GM23338 (cell line): ENCODE data around the gene CECR2. TPM values are rescaled to one million over a fixed set of nuclear protein-coding genes. Genes with fewer than 3 reads are reported as not detected.

Experiments
- ATAC-seq: fragments of 200-7000 bp; cut with Tn5 transposase; 3 replicates; pipeline ENCODE4 v1.9.1; 2020
- DNase-seq: peaks from one replicate; pipeline ENCODE4 v3.0.0-alpha.2; 2015; ENCODE audit warnings: low spot score
- H2AFZ ChIP-seq: fragments of 200-600 bp; sonication (generic); 2 replicates; pipeline ENCODE4 v1.8.0; 2016; ENCODE audit warnings: antibody characterized with exemption, mild to moderate bottlenecking, moderate library complexity
- H3F3A ChIP-seq: fragments of 200-600 bp; sonication (generic); replicated peaks from 2 replicates; pipeline ENCODE4 v1.8.0; 2017; ENCODE audit warnings: antibody characterized with exemption, mixed run types, low read depth
- H3K27ac ChIP-seq: fragments of 200-600 bp; sonication (generic); 2 replicates; pipeline ENCODE4 v1.6.1; 2016; ENCODE audit warnings: low read depth
- H3K27me3 ChIP-seq: fragments of 200-600 bp; sonication (generic); 2 replicates; pipeline ENCODE4 v1.8.0; 2016; ENCODE audit warnings: mild to moderate bottlenecking, mixed run types, moderate library complexity; ENCODE audit not compliant: insufficient read depth
- H3K36me3 ChIP-seq: fragments of 200-600 bp; sonication (generic); 2 replicates; pipeline ENCODE4 v1.8.0; 2016; ENCODE audit warnings: mild to moderate bottlenecking; ENCODE audit not compliant: insufficient read depth
- H3K4me1 ChIP-seq: fragments of 200-600 bp; sonication (generic); 2 replicates; pipeline ENCODE4 v1.8.0; 2016; ENCODE audit warnings: mild to moderate bottlenecking, moderate library complexity; ENCODE audit not compliant: insufficient read depth
- H3K4me2 ChIP-seq: fragments of 200-600 bp; sonication (generic); 2 replicates; pipeline ENCODE4 v1.7.1; 2017; ENCODE audit warnings: mixed run types
- H3K4me3 ChIP-seq: fragments of 200-600 bp; sonication (generic); 2 replicates; pipeline ENCODE4 v1.6.1; 2016; ENCODE audit warnings: mixed run types
- H3K79me2 ChIP-seq: fragments of 200-600 bp; sonication (generic); replicated peaks from 2 replicates; pipeline ENCODE4 v1.8.0; 2017; ENCODE audit warnings: mild to moderate bottlenecking; ENCODE audit not compliant: insufficient read depth
- H3K9me2 ChIP-seq: fragments of 200-600 bp; sonication (generic); 2 replicates; pipeline ENCODE4 v1.8.0; 2017; ENCODE audit not compliant: insufficient read depth
- H4K20me1 ChIP-seq: fragments of 200-600 bp; sonication (generic); replicated peaks from 2 replicates; pipeline ENCODE4 v1.8.0; 2017; ENCODE audit warnings: mild to moderate bottlenecking; ENCODE audit not compliant: insufficient read depth
- H3K27ac Mint-ChIP-seq: 2 replicates; pipeline ENCODE4 v1.8.0; 2020; ENCODE audit warnings: inconsistent platforms, mild to moderate bottlenecking, moderate library complexity, mixed read lengths
- H3K27me3 Mint-ChIP-seq: 3 replicates; pipeline ENCODE4 v1.8.0; 2022; ENCODE audit warnings: low read depth, mild to moderate bottlenecking, moderate library complexity, mixed read lengths, inconsistent platforms; ENCODE audit not compliant: insufficient read depth, poor library complexity
- H3K36me3 Mint-ChIP-seq: 3 replicates; pipeline ENCODE4 v1.8.0; 2021; ENCODE audit warnings: low read depth, mild to moderate bottlenecking, inconsistent platforms, moderate library complexity, mixed read lengths
- H3K4me1 Mint-ChIP-seq: 3 replicates; pipeline ENCODE4 v1.8.0; 2020; ENCODE audit warnings: mild to moderate bottlenecking, inconsistent platforms, mixed read lengths
- H3K4me3 Mint-ChIP-seq: 3 replicates; pipeline ENCODE4 v1.8.0; 2021; ENCODE audit warnings: moderate library complexity, mild to moderate bottlenecking, inconsistent platforms, mixed read lengths
- H3K9me3 Mint-ChIP-seq: 3 replicates; pipeline ENCODE4 v1.8.0; 2020; ENCODE audit warnings: moderate library complexity, mild to moderate bottlenecking, inconsistent platforms, mixed read lengths
- EZH2phosphoT487 ChIP-seq: fragments of 200-600 bp; sonication (generic); IDR thresholded peaks from one replicate; pipeline ENCODE4 v1.8.1; 2018; ENCODE audit warnings: antibody characterized with exemption; ENCODE audit not compliant: unreplicated experiment
- STAT1 ChIP-seq: IDR thresholded peaks from one replicate; pipeline ENCODE4 v1.6.1; 2016; ENCODE audit warnings: antibody characterized with exemption; ENCODE audit not compliant: unreplicated experiment
- ZNF114 ChIP-seq: fragments of 250-450 bp; sonication (Bioruptor Pico); IDR thresholded peaks from 2 replicates; pipeline ENCODE4 v1.5.0; 2020; ENCODE audit warnings: mild to moderate bottlenecking, moderate library complexity
- polyA plus RNA-seq: library from polyadenylated mRNA; unstranded; fragments of >200 nt; fragmentation: Nextera tagmentation; extraction: Ambion mirVana; gene quantifications from 2 replicates; pipeline ENCODE4 v1.2.1, GENCODE V29; 2016
- total RNA-seq: library from RNA; depleted of rRNA; stranded (reverse); fragments of >200 nt; shearing (Covaris generic); gene quantifications from 2 replicates; pipeline ENCODE4 v1.2.3, GENCODE V29; 2014
- TF ChIP-seq, protein P1 (sequence below), 2 experiments: fragments of 200-600 bp in 1 of 2; sonication (generic) in 1 of 2; conservative IDR thresholded peaks; 2 replicates each; pipeline versions ENCODE4 v1.5.1 to v1.6.1; 2016 to 2017; ENCODE audit warnings: antibody characterized with exemption in 2 of 2, low read depth in 2 of 2, mild to moderate bottlenecking in 2 of 2, moderate library complexity in 1 of 2
- TF ChIP-seq, protein P2 (sequence below): IDR thresholded peaks from 2 replicates; pipeline ENCODE4 v1.6.1; 2016; ENCODE audit warnings: antibody characterized with exemption
- TF ChIP-seq, protein P3 (sequence below): fragments of 250-450 bp; sonication (Bioruptor Pico); IDR thresholded peaks from 2 replicates; pipeline ENCODE4 v1.5.0; 2020; ENCODE audit warnings: mild to moderate bottlenecking, moderate library complexity
- TF ChIP-seq, protein P4 (sequence below): IDR thresholded peaks from one replicate; pipeline ENCODE4 v1.6.1; 2018; ENCODE audit warnings: antibody characterized with exemption; ENCODE audit not compliant: unreplicated experiment

CECR2 gene
- total and polyA plus RNA-seq, 2 experiments from 2014 or later, result 18.4 to 110 TPM

DNA sequence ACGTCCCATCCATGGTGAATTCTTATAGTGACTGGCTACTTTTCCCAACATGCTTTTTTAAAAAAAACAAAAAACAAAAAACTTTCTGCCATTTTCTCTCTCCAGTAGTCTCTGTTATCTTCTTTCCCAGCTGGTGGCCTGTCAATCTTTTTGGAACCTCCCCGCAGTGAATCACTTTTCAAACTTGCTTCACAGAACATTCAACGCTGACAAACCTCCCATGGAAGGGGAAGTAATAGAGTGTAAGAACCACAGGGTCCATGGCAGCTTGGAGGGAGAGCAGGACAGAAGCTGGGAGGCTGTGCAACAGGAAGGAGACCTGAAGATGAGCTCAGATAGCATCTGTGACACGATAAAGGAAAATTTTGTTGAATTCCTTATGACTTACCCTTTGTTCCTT is 9.8 kb upstream of the CECR2 start:
- no peaks in the 10 kb centered on the region for H3K79me2 ChIP-seq
- Mint-ChIP-seq H3K4me3 (no peak overlapping the region), H3K4me1 (peaks cover 2% of the 10 kb centered on the region; the same call in 1 of the 3 replicates), H3K27me3 (no peaks in the 10 kb centered on the region), H3K9me3 (no peaks in the 10 kb centered on the region; the same call in 2 of the 3 replicates), H3K36me3 (no peaks in the 10 kb centered on the region), H3K27ac (no peak overlapping the region)
- H3K27ac ChIP-seq, result 0 out of 2 replicates have a peak overlapping the region, but pooled peaks have one; percentile 12
- no peaks in the 10 kb centered on the region for H4K20me1 ChIP-seq
- peak overlapping the region; percentile 91 for H2AFZ ChIP-seq
- ATAC-seq (no peak), DNase-seq (no peak)
- H3K36me3 ChIP-seq, result no peaks in the 10 kb centered on the region
- TF ChIP-seq EZH2phosphoT487 (no peak), ZNF114 (no peak), STAT1 (no peak)
- TF ChIP-seq, protein P1, sequence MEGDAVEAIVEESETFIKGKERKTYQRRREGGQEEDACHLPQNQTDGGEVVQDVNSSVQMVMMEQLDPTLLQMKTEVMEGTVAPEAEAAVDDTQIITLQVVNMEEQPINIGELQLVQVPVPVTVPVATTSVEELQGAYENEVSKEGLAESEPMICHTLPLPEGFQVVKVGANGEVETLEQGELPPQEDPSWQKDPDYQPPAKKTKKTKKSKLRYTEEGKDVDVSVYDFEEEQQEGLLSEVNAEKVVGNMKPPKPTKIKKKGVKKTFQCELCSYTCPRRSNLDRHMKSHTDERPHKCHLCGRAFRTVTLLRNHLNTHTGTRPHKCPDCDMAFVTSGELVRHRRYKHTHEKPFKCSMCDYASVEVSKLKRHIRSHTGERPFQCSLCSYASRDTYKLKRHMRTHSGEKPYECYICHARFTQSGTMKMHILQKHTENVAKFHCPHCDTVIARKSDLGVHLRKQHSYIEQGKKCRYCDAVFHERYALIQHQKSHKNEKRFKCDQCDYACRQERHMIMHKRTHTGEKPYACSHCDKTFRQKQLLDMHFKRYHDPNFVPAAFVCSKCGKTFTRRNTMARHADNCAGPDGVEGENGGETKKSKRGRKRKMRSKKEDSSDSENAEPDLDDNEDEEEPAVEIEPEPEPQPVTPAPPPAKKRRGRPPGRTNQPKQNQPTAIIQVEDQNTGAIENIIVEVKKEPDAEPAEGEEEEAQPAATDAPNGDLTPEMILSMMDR (conservative IDR thresholded peaks at IDR 0.05; ENCODE audit: low read depth in 2 of 2), result no peak
- TF ChIP-seq, protein P2, sequence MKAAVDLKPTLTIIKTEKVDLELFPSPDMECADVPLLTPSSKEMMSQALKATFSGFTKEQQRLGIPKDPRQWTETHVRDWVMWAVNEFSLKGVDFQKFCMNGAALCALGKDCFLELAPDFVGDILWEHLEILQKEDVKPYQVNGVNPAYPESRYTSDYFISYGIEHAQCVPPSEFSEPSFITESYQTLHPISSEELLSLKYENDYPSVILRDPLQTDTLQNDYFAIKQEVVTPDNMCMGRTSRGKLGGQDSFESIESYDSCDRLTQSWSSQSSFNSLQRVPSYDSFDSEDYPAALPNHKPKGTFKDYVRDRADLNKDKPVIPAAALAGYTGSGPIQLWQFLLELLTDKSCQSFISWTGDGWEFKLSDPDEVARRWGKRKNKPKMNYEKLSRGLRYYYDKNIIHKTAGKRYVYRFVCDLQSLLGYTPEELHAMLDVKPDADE, result no peak
- H3K4me1 ChIP-seq, result no peaks in the 10 kb centered on the region
- no peak overlapping the region for H3K4me2 ChIP-seq
- H3K9me2 ChIP-seq, result no peaks in the 10 kb centered on the region
- H3K4me3 ChIP-seq, result no peak overlapping the region
- no peaks in the 10 kb centered on the region for H3F3A ChIP-seq
- H3K27me3 ChIP-seq, result no peaks in the 10 kb centered on the region

DNA sequence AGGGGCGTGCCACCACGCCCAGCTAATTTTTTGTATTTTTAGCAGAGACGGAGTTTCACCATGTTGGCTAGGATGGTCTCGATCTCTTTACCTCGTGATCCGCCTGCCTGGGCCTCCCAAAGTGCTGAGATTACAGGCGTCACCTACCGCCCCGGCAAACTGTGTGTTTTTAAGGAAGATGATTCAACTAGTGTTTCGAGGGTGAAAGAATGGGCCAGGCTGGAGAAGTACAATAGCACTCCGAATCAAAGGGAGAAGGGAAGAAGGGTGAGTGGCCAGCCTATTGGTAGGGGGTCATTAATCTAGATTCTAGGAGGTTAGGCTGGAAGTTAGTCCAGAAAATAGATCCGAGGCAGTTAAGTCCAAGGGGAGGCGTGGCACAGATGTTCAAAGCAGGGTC is 2.9 kb upstream of the CECR2 start:
- Histone ChIP-seq H3K36me3 (no peaks in the 10 kb centered on the region), H3K79me2 (peaks cover 34% of the 10 kb centered on the region), H3K27me3 (no peaks in the 10 kb centered on the region), H4K20me1 (peaks cover 2% of the 10 kb centered on the region; the same call in 1 of the 2 replicates), H3K4me3 (peak overlapping the region; percentile 68), H3K4me1 (peaks cover 22% of the 10 kb centered on the region), H3K27ac (peak overlapping the region; percentile 82), H3K9me2 (no peaks in the 10 kb centered on the region), H3F3A (peaks cover 19% of the 10 kb centered on the region), H3K4me2 (peak overlapping the region; percentile 84), H2AFZ (0 out of 2 replicates have a peak overlapping the region, but pooled peaks have one; percentile 21)
- H3K36me3 Mint-ChIP-seq, result peaks cover 3% of the 10 kb centered on the region; the same call in 1 of the 3 replicates
- peaks cover 7% of the 10 kb centered on the region for H3K27me3 Mint-ChIP-seq
- no peak for DNase-seq
- no peak for ATAC-seq
- peak overlapping the region; percentile 67 for H3K27ac Mint-ChIP-seq
- peaks cover 18% of the 10 kb centered on the region for H3K4me1 Mint-ChIP-seq
- peak overlapping the region; percentile 76; the same call in 2 of the 3 replicates for H3K4me3 Mint-ChIP-seq
- no peaks in the 10 kb centered on the region for H3K9me3 Mint-ChIP-seq
- TF ChIP-seq, protein P3, sequence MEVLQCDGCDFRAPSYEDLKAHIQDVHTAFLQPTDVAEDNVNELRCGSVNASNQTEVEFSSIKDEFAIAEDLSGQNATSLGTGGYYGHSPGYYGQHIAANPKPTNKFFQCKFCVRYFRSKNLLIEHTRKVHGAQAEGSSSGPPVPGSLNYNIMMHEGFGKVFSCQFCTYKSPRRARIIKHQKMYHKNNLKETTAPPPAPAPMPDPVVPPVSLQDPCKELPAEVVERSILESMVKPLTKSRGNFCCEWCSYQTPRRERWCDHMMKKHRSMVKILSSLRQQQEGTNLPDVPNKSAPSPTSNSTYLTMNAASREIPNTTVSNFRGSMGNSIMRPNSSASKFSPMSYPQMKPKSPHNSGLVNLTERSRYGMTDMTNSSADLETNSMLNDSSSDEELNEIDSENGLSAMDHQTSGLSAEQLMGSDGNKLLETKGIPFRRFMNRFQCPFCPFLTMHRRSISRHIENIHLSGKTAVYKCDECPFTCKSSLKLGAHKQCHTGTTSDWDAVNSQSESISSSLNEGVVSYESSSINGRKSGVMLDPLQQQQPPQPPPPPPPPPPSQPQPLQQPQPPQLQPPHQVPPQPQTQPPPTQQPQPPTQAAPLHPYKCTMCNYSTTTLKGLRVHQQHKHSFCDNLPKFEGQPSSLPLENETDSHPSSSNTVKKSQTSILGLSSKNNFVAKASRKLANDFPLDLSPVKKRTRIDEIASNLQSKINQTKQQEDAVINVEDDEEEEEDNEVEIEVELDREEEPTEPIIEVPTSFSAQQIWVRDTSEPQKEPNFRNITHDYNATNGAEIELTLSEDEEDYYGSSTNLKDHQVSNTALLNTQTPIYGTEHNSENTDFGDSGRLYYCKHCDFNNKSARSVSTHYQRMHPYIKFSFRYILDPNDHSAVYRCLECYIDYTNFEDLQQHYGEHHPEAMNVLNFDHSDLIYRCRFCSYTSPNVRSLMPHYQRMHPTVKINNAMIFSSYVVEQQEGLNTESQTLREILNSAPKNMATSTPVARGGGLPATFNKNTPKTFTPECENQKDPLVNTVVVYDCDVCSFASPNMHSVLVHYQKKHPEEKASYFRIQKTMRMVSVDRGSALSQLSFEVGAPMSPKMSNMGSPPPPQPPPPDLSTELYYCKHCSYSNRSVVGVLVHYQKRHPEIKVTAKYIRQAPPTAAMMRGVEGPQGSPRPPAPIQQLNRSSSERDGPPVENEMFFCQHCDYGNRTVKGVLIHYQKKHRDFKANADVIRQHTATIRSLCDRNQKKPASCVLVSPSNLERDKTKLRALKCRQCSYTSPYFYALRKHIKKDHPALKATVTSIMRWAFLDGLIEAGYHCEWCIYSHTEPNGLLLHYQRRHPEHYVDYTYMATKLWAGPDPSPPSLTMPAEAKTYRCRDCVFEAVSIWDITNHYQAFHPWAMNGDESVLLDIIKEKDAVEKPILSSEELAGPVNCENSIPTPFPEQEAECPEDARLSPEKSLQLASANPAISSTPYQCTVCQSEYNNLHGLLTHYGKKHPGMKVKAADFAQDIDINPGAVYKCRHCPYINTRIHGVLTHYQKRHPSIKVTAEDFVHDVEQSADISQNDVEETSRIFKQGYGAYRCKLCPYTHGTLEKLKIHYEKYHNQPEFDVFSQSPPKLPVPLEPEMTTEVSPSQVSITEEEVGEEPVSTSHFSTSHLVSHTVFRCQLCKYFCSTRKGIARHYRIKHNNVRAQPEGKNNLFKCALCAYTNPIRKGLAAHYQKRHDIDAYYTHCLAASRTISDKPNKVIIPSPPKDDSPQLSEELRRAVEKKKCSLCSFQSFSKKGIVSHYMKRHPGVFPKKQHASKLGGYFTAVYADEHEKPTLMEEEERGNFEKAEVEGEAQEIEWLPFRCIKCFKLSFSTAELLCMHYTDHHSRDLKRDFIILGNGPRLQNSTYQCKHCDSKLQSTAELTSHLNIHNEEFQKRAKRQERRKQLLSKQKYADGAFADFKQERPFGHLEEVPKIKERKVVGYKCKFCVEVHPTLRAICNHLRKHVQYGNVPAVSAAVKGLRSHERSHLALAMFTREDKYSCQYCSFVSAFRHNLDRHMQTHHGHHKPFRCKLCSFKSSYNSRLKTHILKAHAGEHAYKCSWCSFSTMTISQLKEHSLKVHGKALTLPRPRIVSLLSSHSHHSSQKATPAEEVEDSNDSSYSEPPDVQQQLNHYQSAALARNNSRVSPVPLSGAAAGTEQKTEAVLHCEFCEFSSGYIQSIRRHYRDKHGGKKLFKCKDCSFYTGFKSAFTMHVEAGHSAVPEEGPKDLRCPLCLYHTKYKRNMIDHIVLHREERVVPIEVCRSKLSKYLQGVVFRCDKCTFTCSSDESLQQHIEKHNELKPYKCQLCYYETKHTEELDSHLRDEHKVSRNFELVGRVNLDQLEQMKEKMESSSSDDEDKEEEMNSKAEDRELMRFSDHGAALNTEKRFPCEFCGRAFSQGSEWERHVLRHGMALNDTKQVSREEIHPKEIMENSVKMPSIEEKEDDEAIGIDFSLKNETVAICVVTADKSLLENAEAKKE (CRISPR knock-in tag), result no peak
- TF ChIP-seq, protein P4, sequence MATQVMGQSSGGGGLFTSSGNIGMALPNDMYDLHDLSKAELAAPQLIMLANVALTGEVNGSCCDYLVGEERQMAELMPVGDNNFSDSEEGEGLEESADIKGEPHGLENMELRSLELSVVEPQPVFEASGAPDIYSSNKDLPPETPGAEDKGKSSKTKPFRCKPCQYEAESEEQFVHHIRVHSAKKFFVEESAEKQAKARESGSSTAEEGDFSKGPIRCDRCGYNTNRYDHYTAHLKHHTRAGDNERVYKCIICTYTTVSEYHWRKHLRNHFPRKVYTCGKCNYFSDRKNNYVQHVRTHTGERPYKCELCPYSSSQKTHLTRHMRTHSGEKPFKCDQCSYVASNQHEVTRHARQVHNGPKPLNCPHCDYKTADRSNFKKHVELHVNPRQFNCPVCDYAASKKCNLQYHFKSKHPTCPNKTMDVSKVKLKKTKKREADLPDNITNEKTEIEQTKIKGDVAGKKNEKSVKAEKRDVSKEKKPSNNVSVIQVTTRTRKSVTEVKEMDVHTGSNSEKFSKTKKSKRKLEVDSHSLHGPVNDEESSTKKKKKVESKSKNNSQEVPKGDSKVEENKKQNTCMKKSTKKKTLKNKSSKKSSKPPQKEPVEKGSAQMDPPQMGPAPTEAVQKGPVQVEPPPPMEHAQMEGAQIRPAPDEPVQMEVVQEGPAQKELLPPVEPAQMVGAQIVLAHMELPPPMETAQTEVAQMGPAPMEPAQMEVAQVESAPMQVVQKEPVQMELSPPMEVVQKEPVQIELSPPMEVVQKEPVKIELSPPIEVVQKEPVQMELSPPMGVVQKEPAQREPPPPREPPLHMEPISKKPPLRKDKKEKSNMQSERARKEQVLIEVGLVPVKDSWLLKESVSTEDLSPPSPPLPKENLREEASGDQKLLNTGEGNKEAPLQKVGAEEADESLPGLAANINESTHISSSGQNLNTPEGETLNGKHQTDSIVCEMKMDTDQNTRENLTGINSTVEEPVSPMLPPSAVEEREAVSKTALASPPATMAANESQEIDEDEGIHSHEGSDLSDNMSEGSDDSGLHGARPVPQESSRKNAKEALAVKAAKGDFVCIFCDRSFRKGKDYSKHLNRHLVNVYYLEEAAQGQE, result no peak
